DMS79 treated with DMSO at 0.1 percent for 48 hours (cell line): ENCODE results near the gene PRDM15.

Experiments used
- DNase-seq: peaks from one replicate; lab custom pipeline; 2025; lab: John Stamatoyannopoulos, UW

Gene PRDM15

DNA sequence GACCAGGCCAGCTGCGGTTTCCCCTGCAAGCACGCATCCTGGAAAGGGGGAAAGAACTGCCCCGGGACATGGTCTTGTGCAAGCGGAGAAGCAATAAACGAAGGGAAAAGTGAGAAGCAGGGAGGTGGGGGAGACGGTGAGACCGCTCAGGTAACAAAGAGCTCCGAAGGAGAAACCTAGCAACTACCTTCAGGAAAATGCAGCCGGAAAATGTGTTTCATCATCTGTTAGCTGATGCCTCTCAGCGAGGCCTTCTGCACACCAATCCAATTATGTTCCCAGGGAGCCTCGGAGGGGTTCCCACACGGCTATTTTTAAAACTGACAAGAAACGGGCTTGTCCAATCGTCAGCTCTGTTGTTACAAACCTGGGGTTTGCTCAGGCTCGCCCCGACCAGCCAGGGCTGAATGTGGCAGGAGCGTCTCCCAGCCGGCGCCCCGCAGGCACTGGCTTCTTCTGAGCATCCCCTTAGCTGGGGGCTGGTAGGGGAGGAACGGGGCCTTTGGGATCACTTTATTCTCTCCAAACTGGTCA is 115.7 kb downstream of the PRDM15 start:
- DNase-seq: peak; percentile 71

DNA sequence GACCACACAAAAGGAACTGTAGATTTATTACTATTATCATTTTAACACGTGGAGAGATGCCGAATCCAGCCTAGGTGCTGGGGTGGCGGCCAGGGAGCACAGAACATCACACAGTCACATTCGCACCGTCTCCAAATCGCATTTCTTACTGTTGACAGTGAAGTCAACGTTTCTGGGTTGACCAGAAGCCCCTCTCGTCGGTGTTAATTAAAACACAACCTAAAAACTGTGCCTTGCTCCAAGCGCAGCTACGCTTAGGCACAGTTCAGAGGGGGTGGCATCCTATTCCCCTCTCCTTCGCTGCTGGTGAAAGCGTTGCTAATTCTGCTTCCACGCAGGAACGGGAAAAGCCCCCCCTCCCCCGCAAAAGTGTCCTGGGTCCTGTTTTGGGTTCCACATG is 116.4 kb downstream of the PRDM15 start:
- DNase-seq: no peak

DNA sequence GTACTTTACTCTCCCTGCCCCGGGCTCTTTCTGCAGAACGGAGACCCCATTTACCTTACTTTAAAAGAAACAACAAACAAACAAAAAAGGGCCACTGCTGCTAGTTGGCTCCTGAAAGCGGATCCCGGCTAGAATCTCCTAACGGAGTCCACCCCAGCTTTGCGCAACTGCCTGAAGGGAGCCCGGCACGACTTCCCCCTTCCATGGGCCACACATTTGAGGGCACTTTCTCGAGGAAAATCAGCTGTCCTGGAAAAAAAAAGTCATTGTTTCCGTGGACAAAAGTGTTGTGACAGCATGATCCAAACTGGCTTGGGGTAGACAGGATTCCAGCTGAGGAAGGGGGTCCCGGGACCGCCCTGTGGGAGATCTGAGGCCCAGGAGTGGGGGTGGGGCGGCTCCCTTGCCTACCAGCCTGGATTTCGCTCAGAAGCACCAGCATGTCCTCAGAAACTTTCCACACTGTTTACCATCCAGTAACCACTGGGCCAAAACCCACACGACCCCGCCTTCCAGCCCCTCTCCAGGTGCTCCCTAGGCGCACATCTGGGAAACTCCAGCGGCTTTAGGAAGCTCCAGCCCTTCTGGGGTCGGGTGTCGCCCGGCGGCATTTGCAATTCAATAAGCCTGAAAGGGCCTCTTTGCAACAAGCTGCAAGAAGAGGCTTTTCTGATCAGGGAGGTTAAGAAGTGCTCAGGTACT is 117.1 kb downstream of the PRDM15 start:
- peak; percentile 74 for DNase-seq

DNA sequence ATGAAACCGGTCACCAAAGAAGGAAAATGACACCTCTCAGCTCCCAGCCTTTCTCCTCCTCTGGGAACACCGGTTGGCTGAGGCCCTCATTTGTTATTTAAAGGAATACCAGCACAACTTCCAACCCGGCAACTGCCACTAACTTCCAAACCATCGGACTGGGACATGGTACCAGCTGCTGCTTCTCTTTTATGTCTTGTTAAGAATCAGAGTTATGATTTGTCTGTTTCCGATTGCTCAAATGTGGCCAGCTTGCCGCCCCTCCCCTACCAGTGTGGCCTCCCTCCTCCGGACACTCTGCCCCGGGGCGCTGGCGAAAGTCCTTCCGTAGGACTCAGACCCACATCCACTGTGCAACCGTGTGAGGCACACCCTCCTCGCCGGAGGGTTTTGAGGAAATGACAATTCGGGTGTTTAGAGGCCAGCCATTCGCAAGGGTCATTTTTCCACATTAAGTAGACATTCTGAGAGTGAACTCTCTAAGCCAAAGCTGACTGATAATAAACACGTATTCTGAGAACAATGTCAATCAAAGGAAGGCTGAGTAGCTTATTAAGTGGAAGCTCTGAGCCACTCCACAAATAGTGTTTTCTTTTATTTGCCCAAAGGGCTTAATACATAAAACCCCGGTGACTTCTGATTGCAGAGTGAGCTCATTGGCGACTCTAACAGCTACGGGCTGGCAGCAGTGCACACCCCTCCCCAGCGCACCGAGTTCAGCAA is 117.8 kb downstream of the PRDM15 start:
- peak; percentile 67 for DNase-seq

DNA sequence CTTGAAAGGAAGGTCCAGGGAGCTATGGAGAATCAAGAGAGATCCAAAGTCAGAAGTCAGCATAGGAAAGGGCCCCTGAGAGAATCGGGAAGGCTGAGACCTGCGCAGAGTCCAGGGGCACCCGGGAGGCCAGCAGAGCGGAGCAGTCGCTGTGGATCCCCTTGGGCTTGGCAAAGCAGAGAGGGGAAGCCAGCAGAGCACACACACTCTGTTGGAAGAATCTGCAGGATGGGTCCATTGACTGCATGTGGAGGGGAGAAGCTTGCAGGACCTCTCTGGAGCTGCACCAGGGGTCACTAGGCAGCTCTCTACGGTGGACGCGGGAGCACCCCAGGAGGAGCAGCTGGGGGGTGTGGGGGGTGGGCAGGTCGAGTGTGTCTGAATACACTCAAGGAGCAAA is 118.7 kb downstream of the PRDM15 start:
- DNase-seq: no peak

DNA sequence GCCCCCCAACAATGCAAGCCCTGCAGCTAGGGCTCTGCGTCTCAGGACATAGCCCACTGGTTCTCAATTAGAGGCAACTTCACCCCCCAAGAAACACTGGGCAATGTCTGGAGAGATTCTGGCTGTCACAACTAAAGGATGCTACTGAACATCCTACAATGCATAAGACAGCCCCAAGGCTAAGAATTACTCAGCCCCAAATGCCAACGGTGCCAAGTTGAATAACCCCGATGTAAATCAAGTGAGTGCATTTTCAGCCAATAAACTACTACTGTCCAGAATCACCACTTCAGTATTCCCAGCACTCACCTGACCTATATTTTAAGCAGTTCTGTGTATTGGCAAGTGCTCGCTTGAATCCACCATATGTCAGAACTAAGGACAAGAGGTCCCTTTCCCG is 119.2 kb downstream of the PRDM15 start:
- DNase-seq: no peak

DNA sequence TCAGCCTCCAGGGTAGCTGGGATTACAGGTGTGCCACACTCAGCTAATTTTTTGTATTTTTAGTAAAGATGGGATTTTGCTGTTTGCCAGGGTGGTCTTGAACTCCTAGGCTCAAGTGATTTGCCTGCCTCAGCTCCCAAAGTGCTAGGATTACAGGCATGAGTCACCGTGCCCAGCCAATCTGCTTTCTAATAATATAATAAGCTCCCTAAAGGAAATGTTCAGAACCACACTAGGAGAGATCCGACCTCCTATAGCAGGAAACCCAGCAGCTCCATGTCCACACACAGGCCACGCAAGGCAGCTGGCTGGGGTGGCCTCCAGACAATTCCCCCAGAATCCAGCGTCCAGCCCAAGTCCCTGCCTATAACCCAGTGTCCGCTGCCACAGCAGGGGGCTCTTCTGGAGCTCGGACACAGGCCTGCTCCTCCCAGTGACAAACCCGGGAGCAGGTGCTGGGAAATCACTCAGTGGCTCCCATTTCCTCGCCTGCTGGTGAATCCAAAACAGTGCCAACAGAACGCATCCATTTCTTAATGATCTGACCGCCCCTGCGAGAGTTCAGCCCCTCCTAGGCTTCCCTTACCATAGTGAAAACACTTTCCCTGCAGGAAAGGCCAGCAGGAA is 119.8 kb downstream of the PRDM15 start:
- no peak for DNase-seq

DNA sequence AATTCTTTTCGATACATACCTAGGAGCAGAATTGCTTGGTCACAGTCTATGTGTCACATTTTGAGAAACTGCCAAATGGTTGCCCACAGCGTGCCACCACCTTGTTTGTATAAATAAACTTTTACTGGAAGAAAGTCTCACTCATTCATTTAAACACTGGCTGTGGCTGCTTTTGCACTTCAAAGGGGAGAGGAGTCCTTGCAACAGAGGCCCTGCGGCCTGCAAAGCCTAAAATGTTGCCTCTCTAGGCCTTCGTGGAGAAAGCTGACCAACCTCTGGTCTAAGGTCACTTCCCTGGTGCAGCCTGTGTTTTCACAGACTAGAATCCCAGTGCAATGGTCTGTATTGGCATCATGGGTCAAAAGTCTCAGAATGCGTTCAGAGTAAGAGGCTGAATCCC is 120.6 kb downstream of the PRDM15 start:
- DNase-seq: no peak

DNA sequence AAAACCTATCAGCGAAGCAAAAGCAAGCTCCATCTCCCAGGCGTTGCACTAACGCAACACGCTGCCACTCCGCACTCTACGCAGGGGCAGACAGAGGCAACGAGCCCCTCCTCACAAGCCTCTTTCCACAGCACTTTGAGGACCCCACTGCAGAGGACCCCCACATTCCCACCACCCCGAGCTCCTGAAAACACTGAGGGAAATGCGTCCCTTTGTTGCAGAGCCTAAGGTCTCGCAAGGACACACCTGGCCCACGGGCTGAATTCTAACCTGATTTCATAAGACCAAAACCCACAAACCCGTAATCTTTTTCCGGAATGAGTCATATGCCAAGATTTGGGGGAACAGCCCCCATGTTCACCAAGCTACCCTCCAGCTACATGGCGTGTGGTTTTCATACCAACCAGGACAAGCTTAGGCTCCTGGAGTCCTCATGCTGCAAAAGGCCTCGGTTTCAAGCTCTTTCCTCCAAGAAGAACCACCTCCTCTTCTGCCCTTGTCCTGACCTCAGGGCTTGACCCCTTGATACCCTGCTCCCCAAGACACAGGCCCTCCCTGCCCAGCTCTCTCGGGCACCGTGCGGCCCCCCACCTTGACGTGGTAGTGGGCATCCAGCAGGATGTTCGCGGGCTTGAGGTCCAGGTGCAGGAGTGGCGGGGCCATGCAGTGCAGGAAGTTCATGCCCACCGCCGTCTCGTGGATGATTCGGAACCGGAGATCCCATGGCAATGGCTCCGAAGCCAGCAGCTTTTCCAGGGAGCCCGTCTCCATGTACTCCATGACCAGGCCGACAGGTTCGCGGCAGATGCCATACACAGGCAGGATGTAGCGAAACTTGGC is 123.0 kb downstream of the PRDM15 start:
- no peak for DNase-seq

DNA sequence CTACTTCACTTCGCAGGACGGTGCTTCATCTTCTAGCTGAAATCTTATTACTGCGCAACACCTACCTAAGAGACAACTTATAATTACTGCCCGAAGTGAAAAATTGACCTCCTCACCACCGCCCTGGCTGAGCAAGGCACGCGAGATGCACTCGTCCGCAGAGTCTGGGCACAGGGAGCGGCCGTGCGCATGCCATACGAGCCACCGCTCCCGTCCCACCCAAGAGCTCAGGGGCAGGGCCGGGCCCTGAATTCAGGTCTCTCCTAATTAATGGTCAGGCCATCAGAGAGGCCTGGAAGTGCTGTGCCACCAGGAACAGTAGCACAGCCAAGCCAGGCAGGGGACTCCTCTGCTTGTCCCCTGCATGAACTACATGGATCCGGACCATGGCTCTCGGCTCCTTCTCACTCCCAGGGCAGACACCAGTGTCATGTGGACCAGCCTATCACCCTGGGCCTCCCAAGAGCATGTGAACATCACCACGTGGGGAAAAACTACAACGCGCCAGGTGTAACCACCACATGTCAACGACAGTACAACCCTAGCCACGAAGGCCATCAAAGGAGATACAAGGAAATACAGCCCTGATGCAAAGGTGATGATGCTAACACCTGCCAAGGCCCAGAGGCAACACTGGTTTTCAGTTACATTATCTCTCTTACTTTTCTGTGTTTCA is 123.7 kb downstream of the PRDM15 start:
- no peak for DNase-seq

DNA sequence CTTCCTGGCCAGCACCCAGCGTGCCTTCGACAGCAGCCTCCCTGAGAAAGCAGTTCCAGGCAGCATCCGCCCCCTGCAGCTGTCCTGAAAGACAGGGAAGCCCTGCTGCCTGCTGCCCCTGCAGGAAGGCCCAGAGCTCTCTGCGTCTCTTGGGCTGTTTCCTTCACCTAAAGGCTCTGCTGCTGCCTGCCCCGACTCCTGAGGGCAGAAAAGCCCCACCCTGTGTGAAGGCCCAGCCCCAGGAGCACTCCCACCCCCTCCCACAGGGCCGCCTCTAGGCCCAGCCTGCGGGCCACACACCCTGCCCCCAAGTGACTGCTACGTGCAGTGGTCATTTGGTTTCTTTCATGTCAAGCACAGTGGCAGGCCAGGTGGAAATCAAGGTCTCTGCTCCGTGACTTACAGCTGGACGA is 124.7 kb downstream of the PRDM15 start:
- no peak for DNase-seq

DNA sequence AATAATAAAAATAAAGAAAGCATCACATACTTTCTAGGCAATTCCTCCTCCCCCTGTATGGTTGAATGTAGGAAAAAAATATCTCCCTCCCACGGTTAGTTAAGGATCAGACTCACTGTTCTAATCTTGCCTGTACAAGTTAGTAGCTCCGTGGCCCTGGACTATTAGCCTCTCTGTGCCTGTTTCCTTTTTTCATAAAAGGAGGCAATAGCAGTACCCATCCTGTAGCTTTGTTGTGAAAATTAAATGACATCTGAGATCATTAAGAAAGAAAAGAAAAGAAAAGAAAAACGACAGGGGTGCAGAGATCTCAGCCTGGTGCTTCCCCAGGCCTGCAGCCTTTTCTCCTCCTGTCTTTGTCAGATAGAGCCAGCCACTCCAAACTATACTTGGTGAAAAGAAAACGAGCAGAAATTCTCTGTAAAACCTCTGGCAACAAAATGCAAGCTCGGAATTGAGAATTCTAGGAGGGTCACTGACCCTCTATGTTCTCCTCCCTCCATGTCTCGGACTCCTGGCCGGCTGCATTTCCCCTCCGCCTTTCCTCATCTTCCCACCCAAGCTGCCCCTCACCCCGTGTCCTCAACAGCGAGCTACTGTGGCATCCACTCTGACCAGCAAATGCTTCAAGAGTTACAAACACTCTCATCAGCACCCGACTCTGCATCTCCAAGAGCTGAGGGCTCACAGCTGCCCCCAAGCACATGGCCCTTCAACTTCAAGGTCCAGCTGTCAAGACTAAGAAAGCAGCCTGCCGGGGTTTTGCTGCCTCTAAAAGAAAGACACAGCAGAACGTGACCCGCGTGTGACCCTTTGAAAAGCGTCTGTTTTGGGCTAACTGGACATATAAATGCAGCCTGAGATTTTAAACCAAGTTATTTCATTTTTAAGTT is 125.9 kb downstream of the PRDM15 start:
- no peak for DNase-seq

DNA sequence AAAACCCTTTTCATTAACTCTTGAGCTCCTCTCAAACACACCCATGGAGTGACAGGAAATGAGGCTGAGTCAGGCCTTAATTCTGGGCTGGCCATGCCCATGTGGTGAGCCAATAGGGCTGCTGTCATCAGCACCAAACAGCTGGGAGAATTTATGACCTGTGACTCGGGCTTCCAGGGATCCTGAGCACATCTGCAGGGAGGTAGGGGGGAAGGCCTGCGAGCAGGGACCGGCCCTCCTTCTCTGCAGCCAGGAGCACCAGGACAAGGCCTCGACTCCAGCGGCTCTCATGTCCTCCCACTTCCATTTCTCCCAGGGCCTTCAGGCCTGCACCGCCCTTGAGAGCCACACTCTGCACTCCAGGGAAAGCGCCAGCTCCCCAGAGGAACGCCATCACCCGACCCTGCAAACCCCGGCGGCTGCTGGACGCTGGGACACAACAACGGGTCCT is 126.9 kb downstream of the PRDM15 start:
- no peak for DNase-seq

DNA sequence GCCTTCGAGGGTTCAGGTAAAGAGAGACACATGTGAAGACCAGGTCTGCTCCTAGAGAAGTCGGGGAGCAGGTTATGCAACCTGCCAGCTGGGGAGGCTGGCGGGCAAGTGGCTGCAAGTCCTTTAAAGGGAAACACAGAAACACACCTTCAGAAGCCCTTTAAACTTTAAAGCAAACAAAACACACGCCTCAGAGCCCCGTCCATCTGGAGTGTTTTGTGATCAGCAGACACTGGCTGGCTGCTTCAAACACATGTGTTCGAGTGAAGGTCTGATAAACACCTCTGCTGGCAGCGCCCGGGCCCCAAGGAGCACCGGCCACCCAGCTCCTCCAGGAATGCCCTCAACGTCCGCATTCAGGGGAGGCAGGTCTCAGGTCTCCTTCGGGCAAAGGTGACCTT is 127.5 kb downstream of the PRDM15 start:
- peak; percentile 78 for DNase-seq

DNA sequence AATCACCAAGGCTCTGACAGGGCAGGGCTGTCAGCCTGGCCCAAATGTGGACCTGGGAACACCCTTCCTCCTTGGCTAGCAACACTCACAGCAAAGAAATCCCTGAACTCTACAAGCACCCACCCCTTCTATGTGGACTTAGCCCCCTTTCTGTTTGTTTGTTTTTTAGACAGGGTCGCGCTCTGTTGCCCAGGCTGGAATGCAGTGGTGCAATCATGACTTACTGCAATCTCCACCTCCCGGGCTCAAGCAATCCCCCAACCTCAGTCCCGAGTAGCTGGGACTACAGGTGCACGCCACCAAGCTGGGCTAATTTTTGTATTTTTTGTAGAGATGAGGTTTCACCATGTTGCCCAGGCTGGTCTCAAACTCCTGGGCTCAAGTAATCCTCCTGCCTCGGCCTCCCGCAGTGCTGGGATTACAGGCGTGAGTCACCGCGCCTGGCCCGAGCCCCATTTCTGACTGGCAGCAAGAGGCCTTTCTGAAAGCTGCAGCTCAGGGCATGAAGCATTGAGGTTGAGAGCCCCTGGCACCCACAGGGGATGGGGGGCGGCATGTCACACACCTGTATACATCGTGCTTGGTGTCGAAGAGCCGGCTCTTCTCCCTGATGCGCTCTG is 128.5 kb downstream of the PRDM15 start:
- no peak for DNase-seq

DNA sequence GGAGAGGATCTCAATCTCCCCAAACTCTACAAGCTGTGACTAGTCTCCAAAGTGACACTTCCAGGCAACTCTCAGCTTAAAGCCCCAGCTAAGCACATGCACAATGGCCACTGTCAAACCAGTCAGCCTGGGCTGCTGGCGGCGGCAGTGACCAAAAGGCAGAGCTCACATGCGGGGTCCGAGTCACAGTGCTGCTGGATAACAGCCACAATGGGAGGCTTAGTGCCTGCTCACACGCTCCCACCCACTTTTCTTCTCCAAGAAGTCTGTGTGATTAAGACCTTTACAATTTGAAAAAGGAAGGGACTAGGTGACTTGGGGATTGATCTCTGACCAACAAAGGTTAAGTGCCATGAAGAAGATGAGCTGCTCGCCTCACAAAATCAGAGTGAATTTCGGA is 129.1 kb downstream of the PRDM15 start:
- DNase-seq: no peak

DNA sequence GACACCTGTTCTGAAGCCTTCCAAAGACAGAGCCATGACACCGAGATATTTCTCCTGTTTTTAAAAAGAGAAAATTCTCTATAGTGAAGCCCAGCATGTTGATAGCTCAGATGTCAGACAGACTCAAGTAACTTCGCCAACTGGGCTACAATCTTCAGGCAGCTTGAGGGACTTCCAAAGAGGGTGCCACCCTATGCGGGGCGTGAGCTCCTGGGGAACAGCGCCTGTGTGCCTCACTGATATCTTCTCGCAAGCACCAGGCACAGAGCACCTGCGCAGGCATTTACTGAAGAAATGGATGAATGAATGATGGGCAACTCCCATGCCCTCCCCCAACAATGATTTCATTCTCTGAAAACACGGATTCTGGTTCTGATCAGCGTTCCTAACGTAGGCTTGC is 129.9 kb downstream of the PRDM15 start:
- no peak for DNase-seq
